PC-3 (cell line): ENCODE measurements around the gene PCBP3.

Source experiments
- EZH2 ChIP-seq: fragments of 300-600 bp; sonication (generic); IDR thresholded peaks from one replicate; pipeline ENCODE4 v1.6.1; 2017; ENCODE audit warnings: antibody characterized with exemption, mild to moderate bottlenecking, low read length; ENCODE audit not compliant: unreplicated experiment
- EZH2phosphoT487 ChIP-seq: fragments of 300-600 bp; sonication (generic); IDR thresholded peaks from 2 replicates; pipeline ENCODE4 v1.6.1; 2018; ENCODE audit warnings: mild to moderate bottlenecking, antibody characterized with exemption, low read length, borderline replicate concordance
- TF ChIP-seq, protein P1 (sequence below): fragments of 300-600 bp; sonication (generic); conservative IDR thresholded peaks from 2 replicates; pipeline ENCODE4 v1.5.1; 2017; ENCODE audit warnings: antibody characterized with exemption, low read depth, mild to moderate bottlenecking, low read length

DNA sequence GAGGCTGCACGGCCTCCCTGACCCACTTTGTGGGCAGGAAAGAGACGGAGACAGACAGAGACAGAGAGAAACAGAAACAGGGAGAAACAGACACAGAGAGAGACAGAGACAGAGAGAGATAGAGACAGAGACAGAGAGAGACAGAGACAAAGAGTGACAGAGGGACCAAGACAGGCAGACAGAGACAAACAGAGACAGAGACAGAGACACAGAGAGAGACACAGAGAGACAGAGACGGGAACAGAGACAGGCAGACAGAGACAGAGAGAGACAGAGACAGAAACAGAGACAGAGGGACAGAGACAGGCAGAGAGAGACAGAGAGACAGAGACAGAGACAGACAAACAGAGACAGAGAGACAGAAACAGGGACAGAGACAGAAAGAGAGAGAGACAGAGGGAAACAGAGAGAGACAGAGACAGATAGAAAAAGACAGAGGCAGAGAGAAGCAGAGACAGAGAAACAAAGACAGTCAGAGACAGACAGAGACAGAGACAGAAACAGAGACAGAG is 341.1 kb downstream of the PCBP3 start:
- TF ChIP-seq, protein P1, sequence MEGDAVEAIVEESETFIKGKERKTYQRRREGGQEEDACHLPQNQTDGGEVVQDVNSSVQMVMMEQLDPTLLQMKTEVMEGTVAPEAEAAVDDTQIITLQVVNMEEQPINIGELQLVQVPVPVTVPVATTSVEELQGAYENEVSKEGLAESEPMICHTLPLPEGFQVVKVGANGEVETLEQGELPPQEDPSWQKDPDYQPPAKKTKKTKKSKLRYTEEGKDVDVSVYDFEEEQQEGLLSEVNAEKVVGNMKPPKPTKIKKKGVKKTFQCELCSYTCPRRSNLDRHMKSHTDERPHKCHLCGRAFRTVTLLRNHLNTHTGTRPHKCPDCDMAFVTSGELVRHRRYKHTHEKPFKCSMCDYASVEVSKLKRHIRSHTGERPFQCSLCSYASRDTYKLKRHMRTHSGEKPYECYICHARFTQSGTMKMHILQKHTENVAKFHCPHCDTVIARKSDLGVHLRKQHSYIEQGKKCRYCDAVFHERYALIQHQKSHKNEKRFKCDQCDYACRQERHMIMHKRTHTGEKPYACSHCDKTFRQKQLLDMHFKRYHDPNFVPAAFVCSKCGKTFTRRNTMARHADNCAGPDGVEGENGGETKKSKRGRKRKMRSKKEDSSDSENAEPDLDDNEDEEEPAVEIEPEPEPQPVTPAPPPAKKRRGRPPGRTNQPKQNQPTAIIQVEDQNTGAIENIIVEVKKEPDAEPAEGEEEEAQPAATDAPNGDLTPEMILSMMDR: no peak
- TF ChIP-seq EZH2phosphoT487 (no peak), EZH2 (no peak)
